Transverse colon (tissue), 4 donors: Measurements from ENCODE around the gene ALDOA.

Experiments used
- POLR2A ChIP-seq: fragments of 450-650 bp; IDR thresholded peaks from one replicate; pipeline ENCODE4 v1.6.1; 2016; ENCODE audit warnings: antibody characterized with exemption, mild to moderate bottlenecking, moderate library complexity
- POLR2AphosphoS5 ChIP-seq, 3 donors: sonication (generic); formaldehyde crosslinking; IDR thresholded peaks; one replicate each; pipeline ENCODE4 v1.6.1; 2016; ENCODE audit warnings: antibody characterized with exemption in 3 of 3
- TF ChIP-seq, protein P1 (sequence below), 5 experiments: fragments of 200-600 bp in 3 of 5; fragments of 450-650 bp in 2 of 5; sonication (generic) in 3 of 5; IDR thresholded peaks; 1 replicate in 2 of 5; 2 replicates in 3 of 5; pipeline ENCODE4 v1.5.1; 2016 to 2017; ENCODE audit warnings: antibody characterized with exemption in 5 of 5, inconsistent platforms in 3 of 5, mild to moderate bottlenecking in 2 of 5, moderate library complexity in 1 of 5

DNA sequence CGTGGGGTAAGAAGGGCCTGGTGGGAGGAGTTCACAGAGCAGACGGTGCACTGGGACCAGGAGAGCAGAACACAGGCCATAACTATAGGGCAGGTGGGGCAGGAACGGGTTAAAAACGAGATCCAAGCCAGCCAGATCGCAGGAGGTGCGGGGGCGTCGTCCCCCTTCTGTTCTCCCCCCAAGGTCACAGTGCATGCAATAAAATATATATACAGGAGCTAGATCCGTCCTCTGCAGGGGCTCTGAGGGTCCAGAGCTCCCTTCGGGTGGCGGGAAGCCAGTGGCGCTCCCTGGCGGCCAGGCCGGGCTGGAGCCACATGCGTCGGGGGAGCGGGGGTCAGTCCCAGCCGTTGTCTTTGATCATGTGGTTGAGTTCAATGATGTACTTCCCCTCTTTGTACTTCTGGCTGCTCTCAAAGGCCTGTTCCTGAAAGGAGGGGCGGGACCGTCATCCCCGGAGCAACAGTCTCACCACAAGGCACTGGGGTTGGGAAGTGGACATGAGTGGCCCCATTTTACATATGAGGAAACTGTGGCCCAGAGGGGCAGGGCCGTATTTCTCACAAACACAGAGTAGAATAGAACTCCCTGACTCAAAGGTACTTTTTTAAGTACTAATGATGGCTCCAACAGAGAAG is 26.9 kb downstream of the ALDOA start:
- TF ChIP-seq, protein P1, sequence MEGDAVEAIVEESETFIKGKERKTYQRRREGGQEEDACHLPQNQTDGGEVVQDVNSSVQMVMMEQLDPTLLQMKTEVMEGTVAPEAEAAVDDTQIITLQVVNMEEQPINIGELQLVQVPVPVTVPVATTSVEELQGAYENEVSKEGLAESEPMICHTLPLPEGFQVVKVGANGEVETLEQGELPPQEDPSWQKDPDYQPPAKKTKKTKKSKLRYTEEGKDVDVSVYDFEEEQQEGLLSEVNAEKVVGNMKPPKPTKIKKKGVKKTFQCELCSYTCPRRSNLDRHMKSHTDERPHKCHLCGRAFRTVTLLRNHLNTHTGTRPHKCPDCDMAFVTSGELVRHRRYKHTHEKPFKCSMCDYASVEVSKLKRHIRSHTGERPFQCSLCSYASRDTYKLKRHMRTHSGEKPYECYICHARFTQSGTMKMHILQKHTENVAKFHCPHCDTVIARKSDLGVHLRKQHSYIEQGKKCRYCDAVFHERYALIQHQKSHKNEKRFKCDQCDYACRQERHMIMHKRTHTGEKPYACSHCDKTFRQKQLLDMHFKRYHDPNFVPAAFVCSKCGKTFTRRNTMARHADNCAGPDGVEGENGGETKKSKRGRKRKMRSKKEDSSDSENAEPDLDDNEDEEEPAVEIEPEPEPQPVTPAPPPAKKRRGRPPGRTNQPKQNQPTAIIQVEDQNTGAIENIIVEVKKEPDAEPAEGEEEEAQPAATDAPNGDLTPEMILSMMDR (IDR thresholded peaks at IDR 0.05): peak; percentile 33 to 70 (median 56)
- TF ChIP-seq POLR2A (no peak), POLR2AphosphoS5 (IDR thresholded peaks at IDR 0.05) (peak; percentile 23 to 58 (median 51))
